Sigmoid colon (tissue), 4 donors: ENCODE data around the gene MYH13.

Source experiments
- EP300 ChIP-seq, 4 donors: sonication (generic); formaldehyde crosslinking; IDR thresholded peaks; one replicate each; pipeline ENCODE4 v1.6.1; 2017; ENCODE audit warnings: antibody characterized with exemption in 4 of 4
- POLR2A ChIP-seq, 2 donors: fragments of 450-650 bp; IDR thresholded peaks; one replicate each; pipeline ENCODE4 v1.6.1; 2016; ENCODE audit warnings: antibody characterized with exemption in 2 of 2, mild to moderate bottlenecking in 2 of 2, moderate library complexity in 2 of 2
- POLR2AphosphoS5 ChIP-seq, 4 donors: sonication (generic); formaldehyde crosslinking; IDR thresholded peaks; one replicate each; pipeline ENCODE4 v1.6.1; 2017; ENCODE audit warnings: antibody characterized with exemption in 4 of 4
- TF ChIP-seq, protein P1 (sequence below), 4 experiments: fragments of 450-650 bp in 3 of 4; fragments of 200-600 bp in 1 of 4; IDR thresholded peaks; one replicate each; pipeline ENCODE4 v1.5.1; 2016 to 2019; ENCODE audit warnings: antibody characterized with exemption in 4 of 4, mild to moderate bottlenecking in 3 of 4, moderate library complexity in 2 of 4

DNA sequence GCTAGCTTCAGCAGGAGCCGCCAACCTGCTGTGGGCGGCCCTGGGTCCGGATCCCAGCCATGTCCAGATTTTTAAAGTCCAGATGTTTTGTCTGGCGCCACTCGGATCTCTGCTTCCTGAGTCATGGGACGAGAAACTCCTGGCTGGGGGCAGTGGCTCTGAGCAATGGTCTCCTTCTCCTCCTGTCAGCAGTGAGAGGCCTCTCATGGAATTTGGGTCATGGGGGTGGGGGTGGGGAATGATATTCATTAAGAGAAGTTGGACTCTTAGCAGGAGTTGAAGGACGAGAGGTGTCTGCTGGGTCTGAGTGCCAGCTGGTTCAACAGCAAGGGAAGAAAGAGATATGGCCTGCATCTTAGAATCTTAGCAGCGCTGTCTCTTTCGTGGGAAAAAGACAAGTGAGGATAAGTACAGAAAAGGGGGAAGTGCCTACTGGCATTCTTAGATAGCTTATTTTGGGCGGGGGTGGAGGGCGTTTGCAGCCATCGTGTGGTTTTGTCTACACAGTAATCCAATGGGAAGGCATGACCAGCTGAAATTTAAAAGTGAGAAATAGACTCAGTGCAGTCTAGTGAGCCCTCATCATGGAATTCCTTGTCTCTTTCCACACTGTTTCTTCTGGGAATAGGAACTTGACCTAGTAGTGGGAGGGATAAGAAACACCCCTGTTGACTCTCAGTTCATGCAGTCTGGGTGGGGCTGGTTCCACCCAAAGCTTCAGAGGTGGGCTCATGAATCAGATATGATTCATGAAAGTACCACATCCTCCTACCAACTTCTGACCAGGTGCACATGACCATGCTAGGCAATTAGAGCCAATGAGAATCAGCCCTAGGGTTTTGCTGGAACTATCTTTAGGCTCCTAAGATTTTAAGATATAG, 80.5 kb downstream of the MYH13 start:
- TF ChIP-seq POLR2AphosphoS5 (IDR thresholded peaks at IDR 0.05) (peak in 1 of 4 donors; percentile 26), POLR2A (IDR thresholded peaks at IDR 0.05) (no peak), EP300 (IDR thresholded peaks at IDR 0.05) (no peak)
- TF ChIP-seq, protein P1, sequence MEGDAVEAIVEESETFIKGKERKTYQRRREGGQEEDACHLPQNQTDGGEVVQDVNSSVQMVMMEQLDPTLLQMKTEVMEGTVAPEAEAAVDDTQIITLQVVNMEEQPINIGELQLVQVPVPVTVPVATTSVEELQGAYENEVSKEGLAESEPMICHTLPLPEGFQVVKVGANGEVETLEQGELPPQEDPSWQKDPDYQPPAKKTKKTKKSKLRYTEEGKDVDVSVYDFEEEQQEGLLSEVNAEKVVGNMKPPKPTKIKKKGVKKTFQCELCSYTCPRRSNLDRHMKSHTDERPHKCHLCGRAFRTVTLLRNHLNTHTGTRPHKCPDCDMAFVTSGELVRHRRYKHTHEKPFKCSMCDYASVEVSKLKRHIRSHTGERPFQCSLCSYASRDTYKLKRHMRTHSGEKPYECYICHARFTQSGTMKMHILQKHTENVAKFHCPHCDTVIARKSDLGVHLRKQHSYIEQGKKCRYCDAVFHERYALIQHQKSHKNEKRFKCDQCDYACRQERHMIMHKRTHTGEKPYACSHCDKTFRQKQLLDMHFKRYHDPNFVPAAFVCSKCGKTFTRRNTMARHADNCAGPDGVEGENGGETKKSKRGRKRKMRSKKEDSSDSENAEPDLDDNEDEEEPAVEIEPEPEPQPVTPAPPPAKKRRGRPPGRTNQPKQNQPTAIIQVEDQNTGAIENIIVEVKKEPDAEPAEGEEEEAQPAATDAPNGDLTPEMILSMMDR (IDR thresholded peaks at IDR 0.05): no peak
